CD8-positive, alpha-beta memory T cell (primary cell): ENCODE measurements around the gene SSX2IP. TPM values are rescaled to one million over a fixed set of nuclear protein-coding genes. Genes with fewer than 3 reads are reported as not detected.

ENCODE experiments used
- CTCF ChIA-PET: fragments of 350-600 bp; sonication (Branson Sonifier 250); formaldehyde crosslinking; loops from one replicate; lab custom pipeline; 2021; ENCODE audit warnings: antibody characterized with exemption; lab: Charles Lee
- POLR2A ChIA-PET: fragments of 350-600 bp; sonication (Branson Sonifier 250); formaldehyde crosslinking; loops from one replicate; lab custom pipeline; 2021; ENCODE audit warnings: antibody characterized with exemption; lab: Charles Lee
- DNase-seq, 5 donors: peaks; one replicate each; pipeline versions ENCODE4 v3.0.0 to v3.0.0-alpha.2; 2020 to 2022; ENCODE audit warnings: mixed read lengths in 1 of 5
- H3K27ac ChIP-seq: one replicate; pipeline ENCODE4 v1.7.0; 2013; ENCODE audit warnings: low read depth, mild to moderate bottlenecking, low read length, moderate library complexity
- H3K27me3 ChIP-seq: 2 replicates; pipeline ENCODE4 v1.7.0; 2013; ENCODE audit warnings: low read length, mild to moderate bottlenecking; ENCODE audit not compliant: insufficient read depth, poor library complexity, severe bottlenecking
- H3K36me3 ChIP-seq: 2 replicates; pipeline ENCODE4 v1.7.0; 2013; ENCODE audit warnings: mild to moderate bottlenecking, low read length, moderate library complexity; ENCODE audit not compliant: insufficient read depth
- H3K4me1 ChIP-seq: 2 replicates; pipeline ENCODE4 v1.7.0; 2013; ENCODE audit warnings: mild to moderate bottlenecking, low read length, moderate library complexity; ENCODE audit not compliant: insufficient read depth
- H3K4me3 ChIP-seq: 2 replicates; pipeline ENCODE4 v1.7.0; 2013; ENCODE audit warnings: mild to moderate bottlenecking, low read length
- H3K9me3 ChIP-seq: 2 replicates; pipeline ENCODE4 v1.7.0; 2013; ENCODE audit warnings: mild to moderate bottlenecking, low read length
- H3K27ac Mint-ChIP-seq, 8 donors: one replicate each; pipeline ENCODE4 v1.8.0; 2020 to 2021; ENCODE audit warnings: mixed read lengths in 8 of 8, mild to moderate bottlenecking in 6 of 8, inconsistent platforms in 3 of 8, moderate library complexity in 3 of 8
- H3K27me3 Mint-ChIP-seq, 2 donors: one replicate each; pipeline ENCODE4 v1.8.0; 2020 to 2021; ENCODE audit warnings: mixed read lengths in 2 of 2, mild to moderate bottlenecking in 1 of 2, moderate library complexity in 1 of 2
- H3K36me3 Mint-ChIP-seq, 3 donors: one replicate each; pipeline ENCODE4 v1.8.0; 2020 to 2021; ENCODE audit warnings: mixed read lengths in 3 of 3, inconsistent platforms in 1 of 3, mild to moderate bottlenecking in 1 of 3
- H3K4me1 Mint-ChIP-seq, 3 donors: one replicate each; pipeline ENCODE4 v1.8.0; 2020 to 2021; ENCODE audit warnings: mixed read lengths in 3 of 3, inconsistent platforms in 1 of 3, mild to moderate bottlenecking in 1 of 3
- H3K4me3 Mint-ChIP-seq, 7 donors: one replicate each; pipeline ENCODE4 v1.8.0; 2020 to 2021; ENCODE audit warnings: mixed read lengths in 7 of 7, mild to moderate bottlenecking in 6 of 7, moderate library complexity in 4 of 7, inconsistent platforms in 2 of 7
- H3K9me3 Mint-ChIP-seq, 5 donors: one replicate each; pipeline ENCODE4 v1.8.0; 2020 to 2022; ENCODE audit warnings: mixed read lengths in 5 of 5, mild to moderate bottlenecking in 3 of 5, moderate library complexity in 2 of 5, inconsistent platforms in 1 of 5
- polyA plus RNA-seq: library from polyadenylated mRNA; unstranded; fragments of 300-500 nt; fragmentation: Illumina TruSeq; gene quantifications from one replicate; pipeline ENCODE4 v1.2.3, GENCODE V29; 2021
- total RNA-seq, 2 experiments: library from RNA; stranded (reverse); gene quantifications; one replicate each; pipeline ENCODE4 v1.2.3, GENCODE V29; 2021

SSX2IP gene
- total and polyA plus RNA-seq, 3 experiments from 2014 or later, result 8.5 to 11.4 (median 10.4) TPM

- Mint-ChIP-seq H3K27me3 (peaks cover 2 to 13% of the 10 kb centered on the region in 2 donors), H3K36me3 (peaks cover 0 to 1% (median 0%) of the 10 kb centered on the region in 3 donors), H3K4me1 (peaks cover 5 to 10% (median 10%) of the 10 kb centered on the region in 3 donors), H3K9me3 (no peaks in the 10 kb centered on the region), H3K4me3 (peak overlapping the region; percentile 85 to 99 (median 90)), H3K27ac (peak overlapping the region in 4 of 8 donors; percentile 11 to 90 (median 62))
- CTCF ChIA-PET, result interaction anchor here (0.7 to 4.7 kb wide), 26 partner anchors 8 to 675 kb away, joined by 3 to 44 read pairs (median 4); partner anchors contain the start of genes CTBS and PRKACB
- Histone ChIP-seq H3K4me3 (peak overlapping the region; percentile 77), H3K27me3 (no peaks in the 10 kb centered on the region), H3K9me3 (no peaks in the 10 kb centered on the region), H3K27ac (no peak overlapping the region), H3K4me1 (no peaks in the 10 kb centered on the region), H3K36me3 (no peaks in the 10 kb centered on the region)
- POLR2A ChIA-PET, result no interaction called here
- DNase-seq, result peak; percentile 70 to 85 (median 80)
Measured at GRCh38 chr1:84620720-84621313, 69.4 kb downstream of the SSX2IP start.

GRCh38 chr1:84619383-84620102, 70.7 kb downstream of the SSX2IP start:
- no peaks in the 10 kb centered on the region for H3K4me1 ChIP-seq
- Mint-ChIP-seq H3K4me3 (peak overlapping the region; percentile 52 to 89 (median 70)), H3K27me3 (peaks cover 0 to 13% of the 10 kb centered on the region in 2 donors), H3K9me3 (no peaks in the 10 kb centered on the region), H3K4me1 (peaks cover 5 to 10% (median 10%) of the 10 kb centered on the region in 3 donors), H3K27ac (peak overlapping the region in 2 of 8 donors; percentile 11 to 40), H3K36me3 (peaks cover 0 to 1% (median 0%) of the 10 kb centered on the region in 3 donors)
- no peak overlapping the region for H3K27ac ChIP-seq
- ChIA-PET CTCF (interaction anchor here (0.8 to 4.7 kb wide), 19 partner anchors 7 to 673 kb away, joined by 3 to 44 read pairs (median 4); partner anchors contain the start of genes CTBS and PRKACB), POLR2A (no interaction called here)
- no peaks in the 10 kb centered on the region for H3K27me3 ChIP-seq
- H3K4me3 ChIP-seq, result no peak overlapping the region
- H3K36me3 ChIP-seq, result no peaks in the 10 kb centered on the region
- no peaks in the 10 kb centered on the region for H3K9me3 ChIP-seq
- DNase-seq, result no peak

- Mint-ChIP-seq H3K9me3 (peaks cover 0 to 3% (median 0%) of the 10 kb centered on the region in 5 donors), H3K4me3 (no peak overlapping the region), H3K36me3 (peaks cover 0 to 1% (median 0%) of the 10 kb centered on the region in 3 donors), H3K27me3 (peaks cover 0 to 18% of the 10 kb centered on the region in 2 donors), H3K27ac (peak overlapping the region in 1 of 8 donors; percentile 59), H3K4me1 (peaks cover 5 to 10% (median 10%) of the 10 kb centered on the region in 3 donors)
- H3K4me3 ChIP-seq, result no peak overlapping the region
- H3K9me3 ChIP-seq, result no peaks in the 10 kb centered on the region
- no peak for DNase-seq
- no peaks in the 10 kb centered on the region for H3K27me3 ChIP-seq
- no peak overlapping the region for H3K27ac ChIP-seq
- ChIA-PET POLR2A (no interaction called here), CTCF (no interaction called here)
- H3K4me1 ChIP-seq, result no peaks in the 10 kb centered on the region
- no peaks in the 10 kb centered on the region for H3K36me3 ChIP-seq
Measured at GRCh38 chr1:84617349-84617748, 72.9 kb downstream of the SSX2IP start.

GRCh38 chr1:84615790-84616189, 74.5 kb downstream of the SSX2IP start:
- peaks cover 0 to 18% of the 10 kb centered on the region in 2 donors for H3K27me3 Mint-ChIP-seq
- no peak overlapping the region for H3K27ac Mint-ChIP-seq
- CTCF ChIA-PET, result no interaction called here
- Histone ChIP-seq H3K27me3 (no peaks in the 10 kb centered on the region), H3K9me3 (no peaks in the 10 kb centered on the region), H3K36me3 (no peaks in the 10 kb centered on the region), H3K27ac (no peak overlapping the region), H3K4me3 (no peak overlapping the region), H3K4me1 (no peaks in the 10 kb centered on the region)
- H3K4me3 Mint-ChIP-seq, result no peak overlapping the region
- POLR2A ChIA-PET, result no interaction called here
- no peak for DNase-seq
- H3K4me1 Mint-ChIP-seq, result peaks cover 5 to 17% (median 11%) of the 10 kb centered on the region in 3 donors
- H3K9me3 Mint-ChIP-seq, result peaks cover 0 to 3% (median 0%) of the 10 kb centered on the region in 5 donors
- H3K36me3 Mint-ChIP-seq, result peaks cover 0 to 2% (median under 1%) of the 10 kb centered on the region in 3 donors

GRCh38 chr1:84613887-84614286, 76.4 kb downstream of the SSX2IP start:
- Mint-ChIP-seq H3K4me1 (peaks cover 0 to 7% (median 7%) of the 10 kb centered on the region in 3 donors), H3K4me3 (no peak overlapping the region), H3K27ac (no peak overlapping the region), H3K36me3 (peaks cover 0 to 4% (median 0%) of the 10 kb centered on the region in 3 donors), H3K9me3 (peaks cover 0 to 3% (median 0%) of the 10 kb centered on the region in 5 donors), H3K27me3 (peaks cover 0 to 10% of the 10 kb centered on the region in 2 donors)
- no peak overlapping the region for H3K27ac ChIP-seq
- no peaks in the 10 kb centered on the region for H3K27me3 ChIP-seq
- no peaks in the 10 kb centered on the region for H3K9me3 ChIP-seq
- H3K36me3 ChIP-seq, result no peaks in the 10 kb centered on the region
- POLR2A ChIA-PET, result no interaction called here
- CTCF ChIA-PET, result interaction anchor here (1.5 to 1.6 kb wide), 2 partner anchors 12 to 172 kb away, joined by 3 to 4 read pairs; no protein-coding TSS in a partner anchor
- no peak overlapping the region for H3K4me3 ChIP-seq
- H3K4me1 ChIP-seq, result no peaks in the 10 kb centered on the region
- no peak for DNase-seq

- Histone ChIP-seq H3K36me3 (no peaks in the 10 kb centered on the region), H3K27me3 (no peaks in the 10 kb centered on the region), H3K9me3 (no peaks in the 10 kb centered on the region), H3K4me1 (no peaks in the 10 kb centered on the region), H3K27ac (no peak overlapping the region), H3K4me3 (no peak overlapping the region)
- Mint-ChIP-seq H3K4me1 (peaks cover 0 to 7% (median 7%) of the 10 kb centered on the region in 3 donors), H3K9me3 (peaks cover 0 to 3% (median 0%) of the 10 kb centered on the region in 5 donors), H3K4me3 (no peak overlapping the region), H3K36me3 (peaks cover 0 to 4% (median 0%) of the 10 kb centered on the region in 3 donors), H3K27me3 (peaks cover 0 to 12% of the 10 kb centered on the region in 2 donors), H3K27ac (no peak overlapping the region)
- POLR2A ChIA-PET, result no interaction called here
- CTCF ChIA-PET, result interaction anchor here (0.7 to 1.5 kb wide), 4 partner anchors 7 to 171 kb away, joined by 3 to 4 read pairs (median 4); no protein-coding TSS in a partner anchor
- DNase-seq, result no peak
Measured at GRCh38 chr1:84613026-84613425, 77.2 kb downstream of the SSX2IP start.

- peak in 1 of 5 donors; percentile 53 for DNase-seq
- H3K27me3 Mint-ChIP-seq, result peaks cover 0 to 19% of the 10 kb centered on the region in 2 donors
- peak overlapping the region in 1 of 7 donors; percentile 27 for H3K4me3 Mint-ChIP-seq
- H3K27ac Mint-ChIP-seq, result peak overlapping the region in 4 of 8 donors; percentile 7 to 55 (median 33)
- Histone ChIP-seq H3K9me3 (no peaks in the 10 kb centered on the region), H3K27ac (no peak overlapping the region), H3K4me1 (no peaks in the 10 kb centered on the region), H3K27me3 (no peaks in the 10 kb centered on the region), H3K4me3 (no peak overlapping the region), H3K36me3 (no peaks in the 10 kb centered on the region)
- ChIA-PET CTCF (interaction anchor here (1.1 to 1.4 kb wide), 2 partner anchors 8 to 9 kb away, joined by 4 read pairs; no protein-coding TSS in a partner anchor), POLR2A (no interaction called here)
- peaks cover 0 to 3% (median under 1%) of the 10 kb centered on the region in 5 donors for H3K9me3 Mint-ChIP-seq
- peaks cover 0 to 4% (median 0%) of the 10 kb centered on the region in 3 donors for H3K36me3 Mint-ChIP-seq
- H3K4me1 Mint-ChIP-seq, result peaks cover 0 to 7% (median 7%) of the 10 kb centered on the region in 3 donors
Measured at GRCh38 chr1:84611796-84612195, 78.5 kb downstream of the SSX2IP start.
